T-helper 1 cell treated with Interleukin-12 subunit alpha and Interleukin-12 subunit beta and Interleukin-4 antibody, amounts not matched to agents 30 μg/mL and 1 μg/mL, for 36 hours (primary cell): ENCODE data around the gene ITPK1.
"Not testable (repeated sequence)": the region's sequence is repeated elsewhere in the genome, so short reads cannot be mapped to it uniquely, and the experiment has no call there.

Source experiments
- H3K27ac Mint-ChIP-seq: one replicate; pipeline ENCODE4 v1.8.0; 2021; ENCODE audit warnings: mild to moderate bottlenecking, mixed read lengths
- H3K27me3 Mint-ChIP-seq: one replicate; pipeline ENCODE4 v1.8.0; 2021; ENCODE audit warnings: low read depth, mixed read lengths
- H3K36me3 Mint-ChIP-seq: one replicate; pipeline ENCODE4 v1.8.0; 2021; ENCODE audit warnings: low read depth, mixed read lengths
- H3K4me1 Mint-ChIP-seq: one replicate; pipeline ENCODE4 v1.8.0; 2021; ENCODE audit warnings: low read depth, mixed read lengths
- H3K4me3 Mint-ChIP-seq: one replicate; pipeline ENCODE4 v1.8.0; 2021; ENCODE audit warnings: mild to moderate bottlenecking, moderate library complexity, mixed read lengths
- H3K9me3 Mint-ChIP-seq: one replicate; pipeline ENCODE4 v1.8.0; 2021; ENCODE audit warnings: mixed read lengths

The ITPK1 gene

GRCh38 chr14:93137864-93138263 lies 22.1 kb upstream of the ITPK1 start:
- Mint-ChIP-seq H3K36me3 (no peaks in the 10 kb centered on the region), H3K4me3 (no peak overlapping the region), H3K9me3 (no peaks in the 10 kb centered on the region), H3K27ac (no peak overlapping the region), H3K4me1 (peaks cover 2% of the 10 kb centered on the region), H3K27me3 (no peaks in the 10 kb centered on the region)

- not testable (repeated sequence) for H3K27ac Mint-ChIP-seq, H3K27me3 Mint-ChIP-seq, H3K4me3 Mint-ChIP-seq, H3K4me1 Mint-ChIP-seq, H3K36me3 Mint-ChIP-seq, H3K9me3 Mint-ChIP-seq
Measured at GRCh38 chr14:93136508-93136907, 20.8 kb upstream of the ITPK1 start.

- H3K27me3 Mint-ChIP-seq, result no peaks in the 10 kb centered on the region
- peaks cover 2% of the 10 kb centered on the region for H3K4me1 Mint-ChIP-seq
- H3K9me3 Mint-ChIP-seq, result no peaks in the 10 kb centered on the region
- no peak overlapping the region for H3K4me3 Mint-ChIP-seq
- H3K27ac Mint-ChIP-seq, result no peak overlapping the region
- H3K36me3 Mint-ChIP-seq, result no peaks in the 10 kb centered on the region
Measured at GRCh38 chr14:93136009-93136408, 20.3 kb upstream of the ITPK1 start.

GRCh38 chr14:93135399-93135798 lies 19.7 kb upstream of the ITPK1 start:
- Mint-ChIP-seq H3K4me3 (no peak overlapping the region), H3K27ac (no peak overlapping the region)

GRCh38 chr14:93133464-93133863 lies 17.7 kb upstream of the ITPK1 start:
- no peaks in the 10 kb centered on the region for H3K36me3 Mint-ChIP-seq
- H3K4me3 Mint-ChIP-seq, result no peak overlapping the region
- peaks cover 4% of the 10 kb centered on the region for H3K27me3 Mint-ChIP-seq
- H3K9me3 Mint-ChIP-seq, result no peaks in the 10 kb centered on the region
- H3K4me1 Mint-ChIP-seq, result no peaks in the 10 kb centered on the region
- no peak overlapping the region for H3K27ac Mint-ChIP-seq

More at GRCh38 chr14:93135399-93135798, 19.7 kb upstream of the ITPK1 start:
- H3K27me3 Mint-ChIP-seq, result no peaks in the 10 kb centered on the region
- H3K36me3 Mint-ChIP-seq, result no peaks in the 10 kb centered on the region
- H3K4me1 Mint-ChIP-seq, result peaks cover 2% of the 10 kb centered on the region
- H3K9me3 Mint-ChIP-seq, result no peaks in the 10 kb centered on the region

- no peak overlapping the region for H3K27ac Mint-ChIP-seq
- no peaks in the 10 kb centered on the region for H3K4me1 Mint-ChIP-seq
- H3K4me3 Mint-ChIP-seq, result no peak overlapping the region
- no peaks in the 10 kb centered on the region for H3K9me3 Mint-ChIP-seq
- H3K36me3 Mint-ChIP-seq, result no peaks in the 10 kb centered on the region
- peaks cover 4% of the 10 kb centered on the region for H3K27me3 Mint-ChIP-seq
Measured at GRCh38 chr14:93132472-93133065, 16.8 kb upstream of the ITPK1 start.

GRCh38 chr14:93131257-93131820 lies 15.6 kb upstream of the ITPK1 start:
- not testable (repeated sequence) for H3K27ac Mint-ChIP-seq, H3K9me3 Mint-ChIP-seq, H3K4me1 Mint-ChIP-seq, H3K27me3 Mint-ChIP-seq, H3K4me3 Mint-ChIP-seq, H3K36me3 Mint-ChIP-seq

GRCh38 chr14:93128725-93129459 lies 13.2 kb upstream of the ITPK1 start:
- Mint-ChIP-seq H3K27me3 (peaks cover 7% of the 10 kb centered on the region), H3K27ac (no peak overlapping the region), H3K36me3 (no peaks in the 10 kb centered on the region), H3K9me3 (no peaks in the 10 kb centered on the region), H3K4me1 (no peaks in the 10 kb centered on the region), H3K4me3 (no peak overlapping the region)

GRCh38 chr14:93126111-93126510 lies 10.4 kb upstream of the ITPK1 start:
- no peaks in the 10 kb centered on the region for H3K36me3 Mint-ChIP-seq
- H3K4me1 Mint-ChIP-seq, result no peaks in the 10 kb centered on the region
- no peak overlapping the region for H3K4me3 Mint-ChIP-seq
- no peaks in the 10 kb centered on the region for H3K9me3 Mint-ChIP-seq
- no peak overlapping the region for H3K27ac Mint-ChIP-seq
- H3K27me3 Mint-ChIP-seq, result peaks cover 7% of the 10 kb centered on the region

GRCh38 chr14:93122826-93123225 lies 7.1 kb upstream of the ITPK1 start:
- Mint-ChIP-seq H3K27ac (no peak overlapping the region), H3K27me3 (peaks cover 3% of the 10 kb centered on the region), H3K36me3 (no peaks in the 10 kb centered on the region), H3K9me3 (no peaks in the 10 kb centered on the region), H3K4me1 (no peaks in the 10 kb centered on the region), H3K4me3 (no peak overlapping the region)

GRCh38 chr14:93121030-93121834 lies 5.5 kb upstream of the ITPK1 start:
- H3K4me1 Mint-ChIP-seq, result peaks cover 6% of the 10 kb centered on the region
- H3K27ac Mint-ChIP-seq, result no peak overlapping the region
- no peaks in the 10 kb centered on the region for H3K36me3 Mint-ChIP-seq
- peaks cover 3% of the 10 kb centered on the region for H3K27me3 Mint-ChIP-seq
- H3K4me3 Mint-ChIP-seq, result no peak overlapping the region
- H3K9me3 Mint-ChIP-seq, result no peaks in the 10 kb centered on the region

GRCh38 chr14:93120517-93120916 lies 4.8 kb upstream of the ITPK1 start:
- Mint-ChIP-seq H3K36me3 (no peaks in the 10 kb centered on the region), H3K27ac (no peak overlapping the region), H3K4me3 (no peak overlapping the region), H3K27me3 (peaks cover 3% of the 10 kb centered on the region), H3K4me1 (peaks cover 6% of the 10 kb centered on the region), H3K9me3 (no peaks in the 10 kb centered on the region)

GRCh38 chr14:93116676-93117200 lies 1.0 kb upstream of the ITPK1 start:
- Mint-ChIP-seq H3K27ac (peak overlapping the region; percentile 84), H3K27me3 (no peaks in the 10 kb centered on the region), H3K4me1 (peaks cover 24% of the 10 kb centered on the region), H3K36me3 (no peaks in the 10 kb centered on the region), H3K4me3 (peak overlapping the region; percentile 74), H3K9me3 (no peaks in the 10 kb centered on the region)

GRCh38 chr14:93115069-93115820 lies 480 bp downstream of the ITPK1 start:
- H3K36me3 Mint-ChIP-seq, result no peaks in the 10 kb centered on the region
- H3K4me1 Mint-ChIP-seq, result peaks cover 24% of the 10 kb centered on the region
- H3K27ac Mint-ChIP-seq, result no peak overlapping the region
- H3K27me3 Mint-ChIP-seq, result no peaks in the 10 kb centered on the region
- peak overlapping the region; percentile 83 for H3K4me3 Mint-ChIP-seq
- no peaks in the 10 kb centered on the region for H3K9me3 Mint-ChIP-seq
